ENCODE results near the gene LAIR2.
"Not testable (repeated sequence)": the region's sequence is repeated elsewhere in the genome, so short reads cannot be mapped to it uniquely, and the experiment has no call there.

Gene LAIR2

DNA sequence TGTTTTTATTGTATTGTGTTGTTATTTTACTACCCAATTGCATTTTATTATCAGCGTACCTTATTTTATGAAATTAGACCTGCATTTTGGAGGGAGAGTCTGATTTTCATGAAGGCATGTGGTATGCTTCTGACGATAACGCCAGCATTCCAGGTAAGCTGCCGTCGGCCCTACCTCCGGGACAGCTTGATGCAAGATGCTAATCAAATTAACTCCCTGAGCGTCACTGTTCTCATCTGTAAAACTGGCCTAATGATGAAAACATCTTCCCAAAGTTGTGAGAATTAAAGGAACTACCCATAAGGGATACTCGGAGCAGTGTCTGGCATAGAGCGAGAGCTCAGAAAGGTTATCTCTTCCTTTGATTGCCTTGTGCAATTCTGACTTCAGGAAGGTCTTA is 12.9 kb upstream of the LAIR2 start:
- DNase-seq (ENCODE audit: low read depth, low spot score) = no peak
- ChIA-PET CTCF (interaction anchor here (0.7 kb wide), 1 partner anchor 645 kb away, joined by 3 read pairs; no protein-coding TSS in a partner anchor), POLR2A (no interaction called here)
- H3K4me3 ChIP-seq (ENCODE audit: low read depth, low read length) = no peak overlapping the region
- TF ChIP-seq, protein P1, sequence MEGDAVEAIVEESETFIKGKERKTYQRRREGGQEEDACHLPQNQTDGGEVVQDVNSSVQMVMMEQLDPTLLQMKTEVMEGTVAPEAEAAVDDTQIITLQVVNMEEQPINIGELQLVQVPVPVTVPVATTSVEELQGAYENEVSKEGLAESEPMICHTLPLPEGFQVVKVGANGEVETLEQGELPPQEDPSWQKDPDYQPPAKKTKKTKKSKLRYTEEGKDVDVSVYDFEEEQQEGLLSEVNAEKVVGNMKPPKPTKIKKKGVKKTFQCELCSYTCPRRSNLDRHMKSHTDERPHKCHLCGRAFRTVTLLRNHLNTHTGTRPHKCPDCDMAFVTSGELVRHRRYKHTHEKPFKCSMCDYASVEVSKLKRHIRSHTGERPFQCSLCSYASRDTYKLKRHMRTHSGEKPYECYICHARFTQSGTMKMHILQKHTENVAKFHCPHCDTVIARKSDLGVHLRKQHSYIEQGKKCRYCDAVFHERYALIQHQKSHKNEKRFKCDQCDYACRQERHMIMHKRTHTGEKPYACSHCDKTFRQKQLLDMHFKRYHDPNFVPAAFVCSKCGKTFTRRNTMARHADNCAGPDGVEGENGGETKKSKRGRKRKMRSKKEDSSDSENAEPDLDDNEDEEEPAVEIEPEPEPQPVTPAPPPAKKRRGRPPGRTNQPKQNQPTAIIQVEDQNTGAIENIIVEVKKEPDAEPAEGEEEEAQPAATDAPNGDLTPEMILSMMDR (IDR thresholded peaks at IDR 0.05; ENCODE audit: insufficient read depth, low read length, missing control alignments) = no peak

DNA sequence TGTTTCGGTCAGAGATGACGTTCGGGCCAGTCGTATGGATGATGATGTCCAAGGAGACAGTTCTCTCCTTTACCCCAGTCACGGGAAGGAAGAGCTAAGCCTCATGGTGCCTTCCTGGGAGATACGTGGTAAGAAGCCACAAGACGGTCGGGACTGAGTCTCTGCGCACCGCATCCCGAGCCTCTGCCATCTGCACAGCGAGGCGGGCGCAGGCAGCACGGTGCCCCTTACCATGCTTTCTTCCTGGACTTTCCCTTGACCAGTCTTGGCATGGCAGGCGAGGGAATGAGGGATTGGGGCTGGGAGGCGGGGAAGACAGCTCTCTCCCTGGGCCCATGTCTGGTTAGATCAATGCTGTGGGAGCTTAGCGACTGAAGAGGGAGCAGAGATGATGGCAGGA is 10.1 kb upstream of the LAIR2 start:
- DNase-seq (ENCODE audit: low read depth, low spot score) = no peak
- ChIA-PET POLR2A (no interaction called here), CTCF (interaction anchor here (2.2 kb wide), 1 partner anchor 11 kb away, joined by 8 read pairs; no protein-coding TSS in a partner anchor)
- no peak overlapping the region for H3K4me3 ChIP-seq (ENCODE audit: low read depth, low read length)
- TF ChIP-seq, protein P1 (IDR thresholded peaks at IDR 0.05; ENCODE audit: insufficient read depth, low read length, missing control alignments) = no peak

DNA sequence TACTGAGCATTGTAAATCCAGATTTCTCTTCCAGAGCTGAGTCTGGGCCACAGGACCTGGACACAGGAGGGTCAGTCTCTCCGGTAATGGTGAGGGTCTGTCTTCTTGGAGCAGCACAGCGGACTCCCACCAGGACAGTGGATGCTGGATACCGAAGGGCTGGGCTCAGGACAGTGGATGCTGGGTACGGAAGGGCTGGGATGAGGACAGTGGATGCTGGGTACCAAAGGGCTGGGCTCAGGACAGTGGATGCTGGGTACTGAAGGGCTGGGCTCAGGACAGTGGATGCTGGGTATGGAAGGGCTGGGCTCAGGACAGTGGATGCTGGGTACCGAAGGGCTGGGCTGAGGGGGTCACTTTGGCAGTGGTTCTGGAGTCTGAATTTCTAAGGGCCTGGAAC is 9.6 kb upstream of the LAIR2 start:
- DNase-seq (ENCODE audit: low read depth, low spot score); POLR2A ChIA-PET; H3K4me3 ChIP-seq (ENCODE audit: low read depth, low read length): not testable (repeated sequence)
- CTCF ChIA-PET = interaction anchor here (2.2 kb wide), 1 partner anchor 12 kb away, joined by 8 read pairs; no protein-coding TSS in a partner anchor

DNA sequence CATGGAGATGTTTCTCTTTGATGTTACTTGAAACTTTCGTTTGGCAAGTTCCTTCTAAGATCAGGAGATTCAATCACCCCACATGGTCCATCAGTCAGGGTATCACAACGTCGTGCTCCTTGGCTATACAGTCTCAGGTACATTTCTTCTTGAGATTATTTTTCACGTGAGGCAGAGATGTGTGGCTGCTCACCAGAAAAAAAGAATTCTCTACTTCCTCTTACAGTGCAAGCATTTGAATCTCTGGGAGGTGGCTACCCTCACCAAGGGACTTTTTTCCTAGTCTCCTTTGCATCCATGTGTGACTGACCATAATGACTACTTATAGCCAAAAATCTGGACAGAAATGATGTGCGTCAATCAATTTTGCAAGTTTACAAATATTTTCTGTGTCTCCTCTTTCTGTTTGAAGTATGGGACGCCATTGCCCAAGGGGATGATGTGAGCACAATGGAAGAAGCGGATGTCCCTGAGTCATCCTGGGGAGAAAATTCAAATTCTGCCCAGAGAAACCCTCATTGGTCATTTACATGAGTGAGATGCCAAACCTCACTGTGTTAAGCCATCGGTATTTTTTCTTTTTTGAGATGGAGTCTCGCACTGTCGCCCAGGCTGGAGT is 8.6 kb upstream of the LAIR2 start:
- no peak overlapping the region for H3K4me3 ChIP-seq (ENCODE audit: low read depth, low read length)
- no peak for DNase-seq (ENCODE audit: low read depth, low spot score)
- ChIA-PET CTCF (interaction anchor here (1.1 kb wide), 1 partner anchor 15 kb away, joined by 3 read pairs; no protein-coding TSS in a partner anchor), POLR2A (no interaction called here)
- TF ChIP-seq, protein P1 (IDR thresholded peaks at IDR 0.05; ENCODE audit: insufficient read depth, low read length, missing control alignments) = no peak

DNA sequence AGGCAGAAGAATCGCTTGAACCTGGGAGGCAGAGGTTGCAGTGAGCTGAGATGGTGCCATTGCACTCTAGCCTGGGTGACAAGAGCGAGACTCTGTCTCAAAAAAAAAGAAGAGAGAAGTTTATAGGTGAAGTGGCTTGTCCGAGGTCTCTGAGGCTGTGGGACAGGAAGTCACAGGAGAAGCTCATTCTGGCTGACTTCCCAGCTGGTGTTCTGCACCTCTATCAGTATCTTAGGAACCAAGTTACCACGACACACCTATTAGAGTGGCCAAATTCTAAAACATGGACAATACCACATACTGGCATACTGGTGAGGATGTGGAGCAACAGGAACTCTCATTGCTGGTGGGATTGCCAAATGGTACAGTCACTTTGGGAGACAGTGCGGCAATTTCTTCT is 7.3 kb upstream of the LAIR2 start:
- POLR2A ChIA-PET; DNase-seq (ENCODE audit: low read depth, low spot score); H3K4me3 ChIP-seq (ENCODE audit: low read depth, low read length): not testable (repeated sequence)
- CTCF ChIA-PET = interaction anchor here (1.3 kb wide), 1 partner anchor 17 kb away, joined by 3 read pairs; no protein-coding TSS in a partner anchor

DNA sequence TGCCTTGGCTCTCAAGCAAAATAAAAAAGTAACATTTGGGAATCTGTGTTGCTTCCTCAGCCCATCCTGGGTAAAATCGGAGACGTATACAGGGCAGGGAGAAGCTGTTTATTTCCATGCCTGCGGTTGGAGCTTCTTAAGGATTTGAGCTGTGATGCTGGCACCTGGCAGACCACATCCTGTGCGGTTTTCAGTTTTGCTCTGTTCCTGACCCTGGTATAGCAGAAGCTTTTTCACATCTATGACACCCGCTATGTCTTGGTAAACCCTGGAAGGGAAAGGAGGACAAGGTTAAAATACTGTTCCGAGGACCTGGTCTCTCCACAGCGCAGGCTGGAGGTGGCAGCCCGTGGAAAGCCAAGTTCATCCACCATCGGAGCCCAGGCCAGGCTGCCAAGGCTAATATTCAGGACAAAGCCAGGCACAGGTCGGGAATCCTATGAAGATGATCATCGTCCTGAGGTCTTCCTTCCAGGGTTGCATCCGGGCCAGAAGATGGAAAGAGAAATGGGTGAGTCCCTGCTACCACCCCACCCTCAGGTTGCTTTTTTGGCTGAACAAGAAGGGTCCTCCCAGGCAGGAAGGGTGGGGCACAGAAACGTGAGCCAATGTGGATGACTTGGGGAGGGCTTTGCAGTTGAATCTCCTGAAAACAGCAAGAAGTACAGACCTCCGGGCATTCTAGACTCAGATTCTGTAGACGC is 4.7 kb upstream of the LAIR2 start:
- DNase-seq (ENCODE audit: low read depth, low spot score); POLR2A ChIA-PET; CTCF ChIA-PET; H3K4me3 ChIP-seq (ENCODE audit: low read depth, low read length): not testable (repeated sequence)

DNA sequence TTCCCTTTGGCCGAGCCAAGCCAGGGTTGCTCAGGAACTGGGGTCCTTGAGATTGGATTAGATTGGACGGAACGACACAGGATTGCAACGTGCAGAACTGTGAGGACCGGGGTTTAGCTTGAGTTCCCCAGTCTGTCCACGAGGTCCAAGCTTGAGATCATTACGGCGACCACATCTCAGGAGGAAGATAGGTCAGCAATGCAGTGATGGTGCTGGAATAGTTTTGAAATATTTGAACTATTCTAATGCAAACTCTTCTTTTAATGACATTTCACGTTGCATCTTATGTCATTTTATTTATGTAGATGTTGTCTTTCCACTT is 4.2 kb upstream of the LAIR2 start:
- CTCF ChIA-PET; H3K4me3 ChIP-seq (ENCODE audit: low read depth, low read length); POLR2A ChIA-PET; DNase-seq (ENCODE audit: low read depth, low spot score): not testable (repeated sequence)

DNA sequence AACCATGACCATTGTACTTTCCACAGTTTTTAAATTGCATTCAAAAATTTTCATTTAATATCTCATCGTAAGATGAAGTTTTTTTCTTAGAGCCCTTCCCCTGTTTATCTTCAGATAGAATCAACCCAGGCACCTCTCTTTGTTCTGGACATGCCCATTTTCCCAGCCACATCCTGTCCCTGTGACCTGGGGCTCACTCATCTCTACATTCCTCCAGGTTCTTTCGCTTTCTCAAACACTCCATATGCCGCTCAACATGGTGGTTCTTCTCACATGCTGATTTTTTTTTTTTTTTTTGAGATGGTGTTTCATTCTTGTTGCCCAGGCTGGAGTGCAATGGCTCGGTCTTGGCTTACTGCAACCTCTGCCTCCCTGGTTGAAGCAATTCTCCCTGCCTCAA is 2.9 kb downstream of the LAIR2 start:
- DNase-seq (ENCODE audit: low read depth, low spot score); POLR2A ChIA-PET; CTCF ChIA-PET; H3K4me3 ChIP-seq (ENCODE audit: low read depth, low read length): not testable (repeated sequence)

DNA sequence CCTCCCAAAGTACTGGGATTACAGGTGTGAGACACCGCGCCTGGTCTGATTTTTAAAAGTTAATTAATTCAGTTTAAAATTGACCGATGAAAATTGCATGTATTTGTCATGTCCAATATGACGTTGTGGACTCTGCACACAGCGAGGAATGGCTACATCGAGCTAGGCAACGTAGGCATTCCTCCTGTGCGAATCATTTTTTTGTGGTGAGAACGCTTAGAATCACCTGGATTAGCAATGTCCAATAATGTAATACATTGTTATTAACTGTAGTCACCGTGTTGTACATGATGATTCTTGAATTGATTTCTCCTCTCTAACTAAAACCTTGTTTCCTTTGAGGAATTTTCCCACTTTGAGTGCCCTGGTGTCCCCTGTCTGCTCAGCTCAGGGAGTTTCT is 3.4 kb downstream of the LAIR2 start:
- no peak for DNase-seq (ENCODE audit: low read depth, low spot score)
- no peak overlapping the region for H3K4me3 ChIP-seq (ENCODE audit: low read depth, low read length)
- TF ChIP-seq, protein P1 (IDR thresholded peaks at IDR 0.05; ENCODE audit: insufficient read depth, low read length, missing control alignments) = no peak
- CTCF ChIA-PET = interaction anchor here (1.0 kb wide), 1 partner anchor 24 kb away, joined by 3 read pairs; no protein-coding TSS in a partner anchor
- POLR2A ChIA-PET = no interaction called here

DNA sequence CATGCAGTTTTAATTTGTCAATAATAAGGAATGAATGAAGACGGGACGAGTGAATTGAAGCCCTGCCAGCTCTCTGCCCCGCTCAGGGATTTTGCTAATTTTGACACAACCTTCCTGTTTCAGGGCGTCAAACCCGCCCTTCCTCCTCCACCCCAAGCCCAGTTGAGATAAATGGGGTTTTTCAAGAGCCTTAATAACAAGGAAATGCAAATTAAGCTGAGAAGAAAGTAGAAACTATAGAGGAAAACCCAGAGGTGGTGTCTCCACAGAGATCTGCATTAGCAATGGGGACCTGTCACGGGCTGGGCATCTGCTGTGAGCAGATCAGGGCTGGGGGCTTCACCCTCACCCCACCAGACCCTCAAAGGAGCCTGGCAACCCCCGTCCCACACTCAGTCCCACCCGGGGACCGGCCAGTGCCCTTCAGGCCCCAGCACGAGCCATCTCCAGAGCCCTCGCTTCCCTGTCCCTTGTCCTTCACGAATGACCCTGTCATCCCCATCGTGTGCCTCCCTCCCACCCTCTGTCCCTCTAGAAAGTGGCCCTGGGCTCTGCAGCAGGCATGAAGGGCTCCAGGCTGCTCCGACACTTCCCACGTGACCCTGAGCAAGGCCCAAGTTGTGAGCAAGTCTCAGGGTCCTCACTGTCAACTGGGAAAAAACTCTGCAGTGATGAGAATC is 4.5 kb downstream of the LAIR2 start:
- H3K4me3 ChIP-seq (ENCODE audit: low read depth, low read length); POLR2A ChIA-PET; DNase-seq (ENCODE audit: low read depth, low spot score): not testable (repeated sequence)
- CTCF ChIA-PET = interaction anchor here (1.0 kb wide), 1 partner anchor 26 kb away, joined by 3 read pairs; no protein-coding TSS in a partner anchor
